Measurements from ENCODE around the gene CFAP58. TPM values are rescaled to one million over a fixed set of nuclear protein-coding genes. Genes with fewer than 3 reads are reported as not detected.

CFAP58 gene
- total RNA-seq, 4 donors from 2014 or later: 0.13 to 0.36 (median 0.27) TPM; not detected in 1

DNA sequence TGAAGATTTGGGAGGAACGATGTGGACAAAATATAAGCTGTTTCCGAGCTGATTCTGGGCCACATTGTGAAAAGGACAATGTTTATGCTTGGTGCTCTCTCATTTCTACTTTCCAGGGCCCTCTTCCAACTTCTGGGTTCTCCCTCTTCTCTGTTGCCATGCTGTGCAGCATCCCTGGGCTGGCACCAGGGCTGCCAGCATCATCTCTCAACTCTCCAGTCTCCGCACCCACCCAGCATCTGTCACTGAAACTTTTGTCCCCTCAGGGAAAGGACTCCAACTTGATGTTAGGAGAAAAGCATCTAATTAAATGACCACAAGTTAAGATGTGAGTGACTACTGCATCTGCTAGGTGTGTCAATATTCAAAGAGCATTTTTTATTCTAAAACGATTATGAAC, 26.7 kb downstream of the CFAP58 start:
- ATAC-seq (no peak), DNase-seq (no peak)
- Histone ChIP-seq H3K27ac (no peak overlapping the region), H3K27me3 (no peaks in the 10 kb centered on the region), H3K4me1 (no peaks in the 10 kb centered on the region), H3K9me3 (no peaks in the 10 kb centered on the region), H3K36me3 (no peaks in the 10 kb centered on the region), H3K4me3 (no peak overlapping the region)
- in situ Hi-C loops (cut with MboI; ENCODE audit: low sequenced_read_pairs in 4 of 4): no loop called here
- intact Hi-C loops (cut with DNase I; ENCODE audit: low total_unique reads): no loop called here
- TF ChIP-seq, protein P1, sequence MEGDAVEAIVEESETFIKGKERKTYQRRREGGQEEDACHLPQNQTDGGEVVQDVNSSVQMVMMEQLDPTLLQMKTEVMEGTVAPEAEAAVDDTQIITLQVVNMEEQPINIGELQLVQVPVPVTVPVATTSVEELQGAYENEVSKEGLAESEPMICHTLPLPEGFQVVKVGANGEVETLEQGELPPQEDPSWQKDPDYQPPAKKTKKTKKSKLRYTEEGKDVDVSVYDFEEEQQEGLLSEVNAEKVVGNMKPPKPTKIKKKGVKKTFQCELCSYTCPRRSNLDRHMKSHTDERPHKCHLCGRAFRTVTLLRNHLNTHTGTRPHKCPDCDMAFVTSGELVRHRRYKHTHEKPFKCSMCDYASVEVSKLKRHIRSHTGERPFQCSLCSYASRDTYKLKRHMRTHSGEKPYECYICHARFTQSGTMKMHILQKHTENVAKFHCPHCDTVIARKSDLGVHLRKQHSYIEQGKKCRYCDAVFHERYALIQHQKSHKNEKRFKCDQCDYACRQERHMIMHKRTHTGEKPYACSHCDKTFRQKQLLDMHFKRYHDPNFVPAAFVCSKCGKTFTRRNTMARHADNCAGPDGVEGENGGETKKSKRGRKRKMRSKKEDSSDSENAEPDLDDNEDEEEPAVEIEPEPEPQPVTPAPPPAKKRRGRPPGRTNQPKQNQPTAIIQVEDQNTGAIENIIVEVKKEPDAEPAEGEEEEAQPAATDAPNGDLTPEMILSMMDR (IDR thresholded peaks at IDR 0.05 in 4 of 5, conservative IDR thresholded peaks at IDR 0.05 in 1 of 5): no peak
- no peak for TF ChIP-seq POLR2A (IDR thresholded peaks at IDR 0.05)

- ATAC-seq (no peak), DNase-seq (no peak)
- no peaks in the 10 kb centered on the region for H3K36me3 ChIP-seq
- TF ChIP-seq POLR2A (IDR thresholded peaks at IDR 0.05): no peak
- TF ChIP-seq, protein P1 (IDR thresholded peaks at IDR 0.05 in 4 of 5, conservative IDR thresholded peaks at IDR 0.05 in 1 of 5): no peak
- in situ Hi-C loops (cut with MboI; ENCODE audit: low sequenced_read_pairs in 4 of 4): no loop called here
- H3K4me1 ChIP-seq: no peaks in the 10 kb centered on the region
- no peaks in the 10 kb centered on the region for H3K27me3 ChIP-seq
- H3K27ac ChIP-seq: no peak overlapping the region
- no peak overlapping the region for H3K4me3 ChIP-seq
- H3K9me3 ChIP-seq: no peaks in the 10 kb centered on the region
- intact Hi-C loops (cut with DNase I; ENCODE audit: low total_unique reads): no loop called here
Measured at GRCh38 chr10:104387130-104387888, 33.7 kb downstream of the CFAP58 start.

DNA sequence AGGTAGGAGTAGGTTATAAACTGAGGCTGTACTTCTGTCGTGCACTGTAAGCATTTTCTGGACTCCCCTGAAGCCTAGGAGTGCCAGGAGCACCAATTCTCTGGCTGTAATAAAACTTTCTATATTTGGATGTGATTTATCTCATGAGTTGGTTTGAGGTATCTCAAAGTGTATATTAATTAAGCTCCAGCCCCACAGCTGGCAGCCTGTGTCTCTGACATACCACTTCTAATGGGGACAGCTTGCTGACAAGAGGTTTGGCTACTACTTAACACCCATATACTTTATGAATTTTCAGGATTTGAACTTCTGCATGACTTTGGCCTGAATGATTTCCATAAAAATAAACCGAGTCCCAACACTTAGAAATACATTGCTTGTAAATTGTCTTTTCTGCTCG, 35.2 kb downstream of the CFAP58 start:
- Histone ChIP-seq H3K4me1 (no peaks in the 10 kb centered on the region), H3K36me3 (no peaks in the 10 kb centered on the region), H3K9me3 (no peaks in the 10 kb centered on the region), H3K4me3 (no peak overlapping the region), H3K27ac (no peak overlapping the region), H3K27me3 (no peaks in the 10 kb centered on the region)
- no peak for DNase-seq
- intact Hi-C loops (cut with DNase I; ENCODE audit: low total_unique reads): no loop called here
- ATAC-seq: no peak
- no peak for TF ChIP-seq POLR2A (IDR thresholded peaks at IDR 0.05)
- TF ChIP-seq, protein P1 (IDR thresholded peaks at IDR 0.05 in 4 of 5, conservative IDR thresholded peaks at IDR 0.05 in 1 of 5): no peak
- in situ Hi-C loops (cut with MboI; ENCODE audit: low sequenced_read_pairs in 4 of 4): no loop called here

DNA sequence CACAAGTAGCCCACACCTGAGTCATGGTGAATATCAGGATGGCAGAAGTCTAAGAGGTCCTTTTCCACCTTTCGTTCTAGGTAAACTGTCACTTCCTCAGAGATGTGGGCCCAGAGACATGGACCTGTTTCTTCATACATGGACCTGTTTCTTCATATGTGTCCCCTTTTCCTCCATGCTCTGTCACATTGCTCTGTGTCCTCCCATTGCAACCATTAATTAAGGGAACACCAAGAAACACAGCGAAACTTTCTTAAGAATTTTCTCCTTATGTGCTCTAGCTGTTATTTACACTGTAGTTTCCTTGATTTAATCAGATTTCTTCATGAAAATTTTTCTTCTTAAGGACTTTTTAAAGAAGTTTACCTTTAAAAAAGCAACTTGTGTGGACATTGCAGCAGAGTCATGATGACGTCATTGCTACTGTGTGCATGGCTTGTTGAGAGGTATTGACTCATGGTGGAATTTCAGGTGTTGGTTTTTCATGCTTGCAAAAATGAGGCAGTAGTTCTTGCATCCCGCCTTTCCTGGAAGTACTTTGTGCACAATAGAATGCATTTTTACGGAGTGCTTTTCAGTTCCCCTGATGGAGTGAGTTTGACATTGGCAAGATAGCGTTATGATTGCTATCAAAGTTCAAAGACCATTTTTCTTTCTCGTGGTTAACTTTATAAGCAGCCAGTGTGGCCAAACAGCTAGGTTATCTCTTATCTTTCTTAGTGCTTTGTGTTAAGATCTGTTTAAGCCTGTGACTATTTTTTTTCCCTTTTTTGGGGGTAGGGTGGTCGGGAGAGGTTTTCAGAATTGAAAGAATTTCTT, 37.7 kb downstream of the CFAP58 start:
- in situ Hi-C loops (cut with MboI; ENCODE audit: low sequenced_read_pairs in 4 of 4): no loop called here
- TF ChIP-seq POLR2A (IDR thresholded peaks at IDR 0.05): no peak
- TF ChIP-seq, protein P1 (IDR thresholded peaks at IDR 0.05 in 4 of 5, conservative IDR thresholded peaks at IDR 0.05 in 1 of 5): no peak
- H3K36me3 ChIP-seq: no peaks in the 10 kb centered on the region
- no peaks in the 10 kb centered on the region for H3K9me3 ChIP-seq
- ATAC-seq (no peak), DNase-seq (no peak)
- no peak overlapping the region for H3K27ac ChIP-seq
- no peaks in the 10 kb centered on the region for H3K27me3 ChIP-seq
- intact Hi-C loops (cut with DNase I; ENCODE audit: low total_unique reads): no loop called here
- H3K4me3 ChIP-seq: no peak overlapping the region
- H3K4me1 ChIP-seq: no peaks in the 10 kb centered on the region
